Lower leg skin (tissue), 3 donors: ENCODE results near the gene EXOC6B.

Experiments used
- POLR2A ChIP-seq, 2 donors: fragments of 450-650 bp; IDR thresholded peaks; one replicate each; pipeline ENCODE4 v1.6.1; 2016 to 2017; ENCODE audit warnings: antibody characterized with exemption in 2 of 2, mild to moderate bottlenecking in 1 of 2, moderate library complexity in 1 of 2
- TF ChIP-seq, protein P1 (sequence below), 3 donors: fragments of 450-650 bp; IDR thresholded peaks; one replicate each; pipeline ENCODE4 v1.5.1; 2016; ENCODE audit warnings: antibody characterized with exemption in 3 of 3, mild to moderate bottlenecking in 3 of 3, moderate library complexity in 2 of 3

- TF ChIP-seq, protein P1, sequence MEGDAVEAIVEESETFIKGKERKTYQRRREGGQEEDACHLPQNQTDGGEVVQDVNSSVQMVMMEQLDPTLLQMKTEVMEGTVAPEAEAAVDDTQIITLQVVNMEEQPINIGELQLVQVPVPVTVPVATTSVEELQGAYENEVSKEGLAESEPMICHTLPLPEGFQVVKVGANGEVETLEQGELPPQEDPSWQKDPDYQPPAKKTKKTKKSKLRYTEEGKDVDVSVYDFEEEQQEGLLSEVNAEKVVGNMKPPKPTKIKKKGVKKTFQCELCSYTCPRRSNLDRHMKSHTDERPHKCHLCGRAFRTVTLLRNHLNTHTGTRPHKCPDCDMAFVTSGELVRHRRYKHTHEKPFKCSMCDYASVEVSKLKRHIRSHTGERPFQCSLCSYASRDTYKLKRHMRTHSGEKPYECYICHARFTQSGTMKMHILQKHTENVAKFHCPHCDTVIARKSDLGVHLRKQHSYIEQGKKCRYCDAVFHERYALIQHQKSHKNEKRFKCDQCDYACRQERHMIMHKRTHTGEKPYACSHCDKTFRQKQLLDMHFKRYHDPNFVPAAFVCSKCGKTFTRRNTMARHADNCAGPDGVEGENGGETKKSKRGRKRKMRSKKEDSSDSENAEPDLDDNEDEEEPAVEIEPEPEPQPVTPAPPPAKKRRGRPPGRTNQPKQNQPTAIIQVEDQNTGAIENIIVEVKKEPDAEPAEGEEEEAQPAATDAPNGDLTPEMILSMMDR (IDR thresholded peaks at IDR 0.05), result no peak
- TF ChIP-seq POLR2A (IDR thresholded peaks at IDR 0.05), result no peak
Measured at GRCh38 chr2:72141032-72141645, 684.7 kb downstream of the EXOC6B start.
